ENCODE results near the gene NHERF2. TPM values are rescaled to one million over a fixed set of nuclear protein-coding genes. Genes with fewer than 3 reads are reported as not detected.

Gene NHERF2
- 121 TPM for total RNA-seq

DNA sequence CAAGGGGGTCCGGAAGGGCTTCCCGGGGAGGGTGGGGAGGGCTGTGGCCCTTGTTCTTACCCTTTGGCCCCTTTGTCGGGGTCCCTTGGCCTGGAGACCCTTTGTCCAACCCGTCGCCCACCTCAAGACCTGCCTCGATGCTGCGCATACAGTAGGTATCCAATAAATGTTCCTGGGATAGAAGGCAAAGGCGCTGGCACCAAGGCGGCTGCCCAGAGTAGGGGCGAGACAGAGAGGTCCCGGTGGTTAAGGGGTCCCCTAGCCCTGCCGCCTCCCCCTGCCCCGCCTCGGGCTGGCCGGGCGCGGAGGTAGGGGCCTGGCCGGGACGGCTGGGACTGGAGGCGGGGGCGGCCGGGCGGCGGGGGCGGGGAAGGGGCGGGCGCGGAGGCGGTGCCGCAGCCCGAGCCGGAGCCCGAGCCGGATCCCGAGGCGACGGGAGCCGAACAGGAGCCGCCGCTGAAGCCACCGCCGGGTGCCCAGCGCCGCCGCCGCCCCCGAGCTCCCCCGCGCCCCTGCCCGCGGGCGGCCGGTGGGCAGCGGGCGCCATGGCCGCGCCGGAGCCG is at the start of gene NHERF2:
Gene NHERF2 (plus strand): TSS at position 442 of the 563 bp plus-strand sequence. CDS start 104 bp downstream, at position 546.
- DNase-seq (ENCODE audit: low spot score): no peak

- DNase-seq (ENCODE audit: low spot score): no peak
Measured at GRCh38 chr16:1976951-1977874, 49.5 kb upstream of the NHERF2 start.

DNA sequence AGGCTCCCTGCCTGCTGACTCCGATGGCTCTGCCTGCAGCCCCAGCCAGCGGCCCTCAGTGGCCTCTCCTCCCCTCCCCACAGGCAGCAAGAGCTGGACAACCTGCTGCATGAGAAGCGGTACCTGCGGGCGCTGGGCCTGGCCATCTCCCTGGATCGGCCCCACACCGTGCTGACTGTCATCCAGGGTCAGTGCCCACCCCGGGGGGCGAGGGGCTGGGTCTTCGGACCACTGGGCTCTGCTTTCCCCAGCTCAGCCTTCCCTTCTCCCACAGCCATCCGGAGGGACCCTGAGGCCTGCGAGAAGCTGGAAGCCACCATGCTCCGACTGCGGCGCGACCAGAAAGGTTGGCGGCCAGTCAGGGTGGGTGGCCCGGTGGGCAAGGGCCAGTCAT is 48.8 kb upstream of the NHERF2 start:
- no peak for DNase-seq (ENCODE audit: low spot score)

DNA sequence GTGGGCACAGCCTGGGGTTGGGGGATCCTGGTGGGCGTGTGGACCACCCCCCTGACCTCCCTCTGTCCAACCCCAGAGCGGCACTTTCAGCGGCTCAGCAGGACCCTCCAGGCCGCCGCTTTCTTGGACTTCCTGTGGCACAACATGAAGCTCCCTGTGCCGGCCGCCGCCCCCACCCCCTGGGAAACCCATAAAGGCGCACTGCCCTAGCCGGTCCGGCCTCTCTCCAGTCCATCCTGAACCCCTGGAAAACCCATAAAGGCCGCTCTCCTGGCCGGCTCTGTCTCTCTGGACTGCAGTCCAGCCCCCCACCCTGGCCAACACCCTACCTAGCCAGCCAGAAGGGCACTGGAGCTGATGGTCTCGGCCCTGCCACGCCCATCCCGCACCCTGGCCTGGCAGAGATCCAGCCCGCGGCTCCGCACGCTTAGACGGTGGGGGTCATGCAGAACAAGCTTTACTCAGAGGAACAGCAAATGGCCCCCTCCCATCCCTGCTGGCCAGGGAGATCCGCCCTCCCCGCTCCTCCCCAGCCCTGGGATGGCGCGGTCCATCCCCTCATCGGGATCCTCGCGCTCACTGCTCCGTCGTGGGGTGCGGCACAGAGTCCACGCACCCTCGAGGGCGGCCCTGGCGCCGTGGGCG is 48.1 kb upstream of the NHERF2 start:
- DNase-seq (ENCODE audit: low spot score): no peak

GRCh38 chr16:1979271-1980029 is 47.3 kb upstream of the NHERF2 start:
- DNase-seq (ENCODE audit: low spot score): peak; percentile 76

DNA sequence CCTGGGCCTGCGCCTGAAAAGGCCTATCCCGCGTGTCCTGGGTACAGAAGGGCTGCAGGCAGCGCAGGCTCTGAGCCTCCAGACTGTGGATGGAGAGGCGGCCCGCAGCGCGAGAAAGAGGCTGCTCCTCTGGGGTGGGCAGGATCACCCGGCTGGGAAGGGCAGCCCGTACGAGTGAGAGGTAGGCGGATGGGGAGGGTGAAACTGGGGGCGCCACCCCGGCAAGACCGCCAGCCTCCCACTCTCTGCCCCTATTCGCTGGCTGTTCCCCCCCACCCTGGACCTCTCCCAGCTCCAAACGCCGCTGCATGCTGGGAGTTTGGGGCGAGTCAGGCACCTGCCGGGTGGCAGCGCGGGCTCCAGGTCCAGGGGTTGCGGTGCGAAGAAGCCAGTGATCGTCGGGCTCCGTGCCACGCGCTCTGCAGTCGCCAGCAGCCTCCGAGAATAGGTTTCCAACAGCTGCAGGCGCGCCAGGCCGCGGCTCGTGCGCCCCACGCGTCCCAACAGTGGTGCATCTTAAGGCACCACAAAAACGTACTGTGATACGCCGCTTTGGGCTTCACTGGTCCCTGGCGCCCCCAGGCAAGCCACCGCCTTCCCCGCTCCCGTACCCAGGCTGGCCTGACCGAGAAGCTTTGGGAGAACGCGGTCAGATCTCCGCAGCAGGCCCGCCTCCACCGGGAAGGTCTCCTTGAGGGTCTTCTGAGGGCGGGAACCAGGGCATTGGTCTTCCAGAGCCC is 46.5 kb upstream of the NHERF2 start:
- DNase-seq (ENCODE audit: low spot score): no peak

- DNase-seq (ENCODE audit: low spot score): no peak
Measured at GRCh38 chr16:1980770-1981087, 46.0 kb upstream of the NHERF2 start.

GRCh38 chr16:1981398-1981836 is 45.3 kb upstream of the NHERF2 start, which contains the start of gene NOXO1:
Gene NOXO1 (minus strand): TSS chr16:1981469. CDS start chr16:1981179, 290 bp downstream.
- no peak for DNase-seq (ENCODE audit: low spot score)

DNA sequence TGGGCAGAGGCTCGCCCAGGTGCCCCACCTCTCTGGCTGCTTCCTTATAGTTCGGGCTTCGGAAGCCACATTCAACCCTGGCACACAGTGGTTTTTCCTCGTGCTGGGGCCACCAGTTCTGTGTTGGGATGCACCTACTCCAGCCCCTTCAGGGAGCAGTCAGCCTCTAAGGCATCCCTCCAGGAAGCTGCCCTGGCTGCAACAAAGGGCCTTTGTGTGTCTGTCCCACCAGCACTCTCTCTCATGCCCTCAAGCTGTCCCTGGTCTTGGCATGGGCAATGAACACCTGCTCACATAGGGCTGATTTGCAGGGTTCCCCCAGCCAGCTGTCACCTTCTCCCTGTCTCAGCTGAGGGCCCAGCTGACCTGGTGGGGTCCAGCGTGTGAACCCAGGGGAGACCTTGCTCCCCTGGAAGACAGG is 44.7 kb upstream of the NHERF2 start:
- no peak for DNase-seq (ENCODE audit: low spot score)

GRCh38 chr16:1982991-1983543 is 43.6 kb upstream of the NHERF2 start:
- DNase-seq (ENCODE audit: low spot score): no peak

GRCh38 chr16:1983544-1984346 is 43.0 kb upstream of the NHERF2 start, which contains the start of gene GFER:
Gene GFER (plus strand): TSS chr16:1984193. CDS start chr16:1984219, 26 bp downstream.
- DNase-seq (ENCODE audit: low spot score): peak; percentile 90

DNA sequence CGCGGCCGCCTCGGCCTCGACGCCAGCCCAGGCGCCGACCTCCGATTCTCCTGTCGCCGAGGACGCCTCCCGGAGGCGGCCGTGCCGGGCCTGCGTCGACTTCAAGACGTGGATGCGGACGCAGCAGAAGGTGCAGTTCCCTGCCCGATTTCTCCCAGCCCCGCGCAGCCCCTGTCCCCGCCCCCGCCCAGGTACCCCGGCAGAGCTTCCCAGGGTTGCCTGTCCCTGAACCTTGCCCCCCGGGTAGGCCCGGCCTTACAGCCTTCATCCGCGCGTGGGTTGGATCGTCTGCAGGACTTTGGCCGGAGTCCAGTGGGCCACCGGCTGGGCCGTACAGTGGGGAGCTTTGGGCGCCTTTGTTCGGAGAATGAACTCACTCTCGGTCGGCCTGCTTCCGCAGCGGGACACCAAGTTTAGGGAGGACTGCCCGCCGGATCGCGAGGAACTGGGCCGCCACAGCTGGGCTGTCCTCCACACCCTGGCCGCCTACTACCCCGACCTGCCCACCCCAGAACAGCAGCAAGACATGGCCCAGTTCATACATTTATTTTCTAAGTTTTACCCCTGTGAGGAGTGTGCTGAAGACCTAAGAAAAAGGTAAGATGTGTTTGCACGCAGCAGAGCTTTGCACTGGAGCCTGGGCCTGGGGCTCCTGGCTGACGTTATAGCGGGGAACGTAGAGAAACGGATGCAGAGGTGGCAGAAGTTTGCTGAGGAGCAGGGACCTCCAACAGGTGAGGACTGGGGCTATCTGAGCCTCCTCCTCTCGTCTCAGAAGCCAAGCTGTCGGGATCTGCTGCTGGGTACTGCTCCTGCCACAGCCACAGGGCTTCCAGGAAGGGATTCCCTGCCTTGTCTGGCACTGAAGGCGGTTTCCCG is 42.1 kb upstream of the NHERF2 start:
- no peak for DNase-seq (ENCODE audit: low spot score)

GRCh38 chr16:1985466-1986150 is 41.1 kb upstream of the NHERF2 start:
- no peak for DNase-seq (ENCODE audit: low spot score)

DNA sequence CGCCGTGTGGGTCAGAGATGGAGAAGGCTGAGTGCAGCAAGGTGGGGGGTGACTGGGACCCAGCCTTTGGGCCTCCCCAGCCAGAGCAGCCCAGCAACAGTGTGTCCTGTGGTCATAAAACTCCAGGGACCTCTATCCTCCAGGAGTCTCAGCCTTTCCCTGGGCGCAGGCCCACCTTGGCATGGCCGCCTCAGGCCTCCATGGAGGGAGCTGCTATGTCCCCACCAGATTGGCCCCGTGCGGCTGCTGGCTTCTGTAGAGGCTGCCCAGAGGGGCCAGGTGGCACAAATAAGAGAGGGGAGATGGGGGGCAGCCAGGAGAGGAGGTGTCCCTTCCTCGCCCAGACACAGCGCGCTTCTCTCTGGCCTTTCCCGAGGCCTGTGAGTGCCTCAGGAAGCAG is 39.5 kb upstream of the NHERF2 start:
- DNase-seq (ENCODE audit: low spot score): no peak

GRCh38 chr16:1989209-1990100 is 37.2 kb upstream of the NHERF2 start, which contains the start of gene SYNGR3:
Gene SYNGR3 (plus strand): TSS chr16:1989970. CDS start chr16:1990103, 133 bp downstream.
- DNase-seq (ENCODE audit: low spot score): no peak

DNA sequence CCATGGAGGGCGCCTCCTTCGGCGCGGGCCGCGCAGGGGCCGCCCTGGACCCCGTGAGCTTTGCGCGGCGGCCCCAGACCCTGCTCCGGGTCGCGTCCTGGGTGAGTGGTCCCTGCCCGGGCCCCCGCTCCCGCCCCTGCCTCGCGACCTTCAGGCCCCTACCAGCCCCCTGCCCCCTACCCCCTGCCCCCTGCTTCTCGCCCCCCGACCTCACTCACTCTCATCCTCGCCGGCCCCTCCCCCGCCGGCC is 36.7 kb upstream of the NHERF2 start:
- no peak for DNase-seq (ENCODE audit: low spot score)

- no peak for DNase-seq (ENCODE audit: low spot score)
Measured at GRCh38 chr16:1990351-1991134, 36.2 kb upstream of the NHERF2 start.
